ENCODE results near the gene DDX20. TPM values are rescaled to one million over a fixed set of nuclear protein-coding genes. Genes with fewer than 3 reads are reported as not detected.

DDX20 gene
- total and polyA plus RNA-seq, 2 donors (not counting 3 experiments of a cell fraction or from before 2014, with no cell fraction given): 4.1 to 15.9 TPM

DNA sequence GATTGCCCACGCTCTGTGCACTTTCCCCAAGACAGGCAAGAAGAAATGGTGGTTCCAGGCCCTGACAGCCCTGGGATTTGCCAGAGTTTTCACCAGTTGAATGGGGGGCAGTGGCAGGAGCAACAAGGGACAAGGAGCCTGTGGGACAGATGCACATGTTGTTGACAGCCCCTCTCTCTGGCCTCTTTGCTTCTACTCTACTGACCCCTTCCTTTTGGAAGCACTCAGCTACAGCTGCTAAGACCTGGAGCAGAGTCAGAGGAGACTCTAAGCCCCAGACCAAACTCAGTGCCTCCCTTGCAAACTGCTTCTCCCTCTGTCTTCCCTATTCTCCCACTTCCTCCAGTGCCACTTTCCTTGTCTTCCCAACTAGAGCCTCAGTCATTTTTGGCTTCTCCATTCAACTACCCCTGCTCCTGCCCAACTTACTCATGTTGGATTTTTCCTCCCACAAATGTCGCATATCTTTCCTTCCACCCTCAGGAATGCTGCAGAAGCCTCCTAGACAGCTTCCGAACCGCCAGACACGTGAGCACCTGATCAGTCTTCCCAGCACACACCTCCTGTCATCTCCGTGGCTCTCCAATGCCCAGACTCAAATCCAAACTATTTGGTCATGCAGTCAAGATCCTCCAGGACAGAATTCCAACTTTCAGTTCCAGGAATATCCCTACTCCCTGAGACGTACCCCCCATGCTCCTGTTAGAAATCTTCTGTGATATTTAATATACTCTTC lies 25.6 kb upstream of the DDX20 start:
- H3K36me3 ChIP-seq (ENCODE audit: control insufficient read depth in 2 of 2, extremely low read depth in 1 of 2, insufficient read depth in 2 of 2, low read length in 2 of 2): no peaks in the 10 kb centered on the region
- H3K4me3 ChIP-seq (replicated peaks in 1 of 3; ENCODE audit: insufficient read depth in 1 of 3, low read depth in 1 of 3, low read length in 3 of 3): no peak overlapping the region
- H3K27me3 ChIP-seq (ENCODE audit: control insufficient read depth in 2 of 2, insufficient read depth in 2 of 2, low read length in 2 of 2): no peaks in the 10 kb centered on the region
- POLR2A ChIA-PET: no interaction called here
- H3K9me3 ChIP-seq (replicated peaks; ENCODE audit: control insufficient read depth, insufficient read depth, low read length): no peaks in the 10 kb centered on the region
- TF ChIP-seq POLR2A (IDR thresholded peaks at IDR 0.05; ENCODE audit: low read depth, low read length) (no peak), JUN (IDR thresholded peaks at IDR 0.05; ENCODE audit: borderline replicate concordance, insufficient read depth, insufficient read length, low read depth) (no peak)
- TF ChIP-seq, protein P1, sequence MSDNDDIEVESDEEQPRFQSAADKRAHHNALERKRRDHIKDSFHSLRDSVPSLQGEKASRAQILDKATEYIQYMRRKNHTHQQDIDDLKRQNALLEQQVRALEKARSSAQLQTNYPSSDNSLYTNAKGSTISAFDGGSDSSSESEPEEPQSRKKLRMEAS (IDR thresholded peaks at IDR 0.05; ENCODE audit: insufficient read depth, insufficient read length): no peak
- H3K9ac ChIP-seq (replicated peaks; ENCODE audit: extremely low read depth, insufficient read depth, low read length): no peak overlapping the region
- dilution Hi-C loops (cut with MboI; ENCODE audit: extremely low pct_ligation_motif_present, low sequenced_read_pairs): no loop called here
- H3K79me2 ChIP-seq (ENCODE audit: control insufficient read depth, insufficient read depth, low read length): no peaks in the 10 kb centered on the region
- CTCF ChIA-PET: interaction anchor here (2.2 kb wide), 1 partner anchor 15 kb away, joined by 14 read pairs; no protein-coding TSS in a partner anchor
- H3K4me2 ChIP-seq (ENCODE audit: insufficient read depth, low read length): no peak overlapping the region
- BruUV-seq (replicated peaks): no TSS peak
- no peak overlapping the region for H2AFZ ChIP-seq (ENCODE audit: low read depth, low read length)
- intact Hi-C loops (cut with micrococcal nuclease): loop anchor here (10.0 kb wide), 1 partner anchor 765 kb away; the partner anchor contains the start of gene LRIF1
- no peaks in the 10 kb centered on the region for H4K20me1 ChIP-seq (replicated peaks; ENCODE audit: control insufficient read depth, extremely low read depth, insufficient read depth, low read length)
- H3K4me1 ChIP-seq (ENCODE audit: control insufficient read depth, extremely low read depth, insufficient read depth, low read length): peaks cover 22% of the 10 kb centered on the region
- DNase-seq (ENCODE audit: low read depth, low spot score) (no peak), FAIRE-seq (no peak)
- H3K9me1 ChIP-seq (replicated peaks; ENCODE audit: control insufficient read depth, extremely low read depth, insufficient read depth, low read length): no peaks in the 10 kb centered on the region
- no peak overlapping the region for H3K27ac ChIP-seq (ENCODE audit: insufficient read depth, low read depth, low read length)

DNA sequence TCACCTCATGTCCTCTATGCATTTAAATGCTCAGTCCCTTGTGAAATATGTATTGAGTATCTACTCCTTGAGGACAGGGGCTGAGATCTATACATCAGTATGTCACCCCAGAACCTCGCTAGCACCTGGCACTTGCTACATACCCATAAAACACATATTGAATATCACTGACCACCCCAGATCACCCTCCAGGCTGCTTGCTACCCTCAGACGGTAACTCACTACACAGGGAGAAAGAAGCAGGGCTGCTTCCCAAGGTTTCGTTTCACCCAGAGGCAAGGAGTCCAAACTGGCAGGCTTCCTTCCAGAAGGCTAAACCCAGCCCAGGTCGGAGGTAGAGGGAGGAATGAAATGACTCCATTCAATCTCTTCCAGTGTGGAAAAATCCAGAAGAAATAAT lies 25.0 kb upstream of the DDX20 start:
- TF ChIP-seq EZH2 (IDR thresholded peaks at IDR 0.05; ENCODE audit: borderline replicate concordance, low read depth, low read length, severe bottlenecking) (no peak), POLR2AphosphoS5 (IDR thresholded peaks at IDR 0.05; ENCODE audit: insufficient read depth, low read depth, low read length) (no peak), POLR2A (IDR thresholded peaks at IDR 0.05; ENCODE audit: low read depth, low read length) (no peak), GATA2 (IDR thresholded peaks at IDR 0.05; ENCODE audit: insufficient read depth, insufficient read length, low read depth, low read length) (no peak), FOS (IDR thresholded peaks at IDR 0.05; ENCODE audit: borderline replicate concordance, insufficient read depth, low read length) (no peak), JUN (IDR thresholded peaks at IDR 0.05; ENCODE audit: borderline replicate concordance, insufficient read depth, insufficient read length, low read depth) (no peak), MYC (IDR thresholded peaks at IDR 0.05; ENCODE audit: low read depth, low read length) (no peak)
- TF ChIP-seq, protein P2, sequence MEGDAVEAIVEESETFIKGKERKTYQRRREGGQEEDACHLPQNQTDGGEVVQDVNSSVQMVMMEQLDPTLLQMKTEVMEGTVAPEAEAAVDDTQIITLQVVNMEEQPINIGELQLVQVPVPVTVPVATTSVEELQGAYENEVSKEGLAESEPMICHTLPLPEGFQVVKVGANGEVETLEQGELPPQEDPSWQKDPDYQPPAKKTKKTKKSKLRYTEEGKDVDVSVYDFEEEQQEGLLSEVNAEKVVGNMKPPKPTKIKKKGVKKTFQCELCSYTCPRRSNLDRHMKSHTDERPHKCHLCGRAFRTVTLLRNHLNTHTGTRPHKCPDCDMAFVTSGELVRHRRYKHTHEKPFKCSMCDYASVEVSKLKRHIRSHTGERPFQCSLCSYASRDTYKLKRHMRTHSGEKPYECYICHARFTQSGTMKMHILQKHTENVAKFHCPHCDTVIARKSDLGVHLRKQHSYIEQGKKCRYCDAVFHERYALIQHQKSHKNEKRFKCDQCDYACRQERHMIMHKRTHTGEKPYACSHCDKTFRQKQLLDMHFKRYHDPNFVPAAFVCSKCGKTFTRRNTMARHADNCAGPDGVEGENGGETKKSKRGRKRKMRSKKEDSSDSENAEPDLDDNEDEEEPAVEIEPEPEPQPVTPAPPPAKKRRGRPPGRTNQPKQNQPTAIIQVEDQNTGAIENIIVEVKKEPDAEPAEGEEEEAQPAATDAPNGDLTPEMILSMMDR (IDR thresholded peaks at IDR 0.05; ENCODE audit: extremely low read depth in 1 of 2, insufficient read depth in 1 of 2, low read depth in 1 of 2, low read length in 2 of 2): no peak
- TF ChIP-seq, protein P1 (IDR thresholded peaks at IDR 0.05; ENCODE audit: insufficient read depth, insufficient read length): no peak
- Histone ChIP-seq H3K27me3 (ENCODE audit: control insufficient read depth in 2 of 2, insufficient read depth in 2 of 2, low read length in 2 of 2) (no peaks in the 10 kb centered on the region), H4K20me1 (replicated peaks; ENCODE audit: control insufficient read depth, extremely low read depth, insufficient read depth, low read length) (no peaks in the 10 kb centered on the region), H3K27ac (ENCODE audit: insufficient read depth, low read depth, low read length) (no peak overlapping the region), H3K9me3 (replicated peaks; ENCODE audit: control insufficient read depth, insufficient read depth, low read length) (no peaks in the 10 kb centered on the region), H3K4me1 (ENCODE audit: control insufficient read depth, extremely low read depth, insufficient read depth, low read length) (peaks cover 22% of the 10 kb centered on the region), H2AFZ (ENCODE audit: low read depth, low read length) (no peak overlapping the region), H3K9me1 (replicated peaks; ENCODE audit: control insufficient read depth, extremely low read depth, insufficient read depth, low read length) (no peaks in the 10 kb centered on the region), H3K4me2 (ENCODE audit: insufficient read depth, low read length) (no peak overlapping the region), H3K4me3 (replicated peaks in 1 of 3; ENCODE audit: insufficient read depth in 1 of 3, low read depth in 1 of 3, low read length in 3 of 3) (no peak overlapping the region), H3K79me2 (ENCODE audit: control insufficient read depth, insufficient read depth, low read length) (no peaks in the 10 kb centered on the region), H3K36me3 (ENCODE audit: control insufficient read depth in 2 of 2, extremely low read depth in 1 of 2, insufficient read depth in 2 of 2, low read length in 2 of 2) (no peaks in the 10 kb centered on the region), H3K9ac (replicated peaks; ENCODE audit: extremely low read depth, insufficient read depth, low read length) (no peak overlapping the region)
- intact Hi-C loops (cut with micrococcal nuclease): loop anchor here (10.0 kb wide), 1 partner anchor 766 kb away; the partner anchor contains the start of gene LRIF1
- ChIA-PET POLR2A (no interaction called here), CTCF (interaction anchor here (2.2 to 4.3 kb wide), 3 partner anchors 17 to 39 kb away, joined by 5 to 30 read pairs (median 14); no protein-coding TSS in a partner anchor)
- no TSS peak for BruUV-seq (replicated peaks)
- no peak for DNase-seq (ENCODE audit: low read depth, low spot score)
- FAIRE-seq: no peak
- dilution Hi-C loops (cut with MboI; ENCODE audit: extremely low pct_ligation_motif_present, low sequenced_read_pairs): no loop called here

Data from endothelial cell of umbilical vein (primary cell).